CD4-positive, alpha-beta T cell (primary cell): ENCODE data around the gene CSAD. TPM values are rescaled to one million over a fixed set of nuclear protein-coding genes. Genes with fewer than 3 reads are reported as not detected.
"Not testable (repeated sequence)": the region's sequence is repeated elsewhere in the genome, so short reads cannot be mapped to it uniquely, and the experiment has no call there.

Experiments used
- ATAC-seq: fragments of 200-7000 bp; cut with Tn5 transposase; one replicate; pipeline ENCODE4 v1.10.0; 2022; ENCODE audit warnings: mild to moderate bottlenecking; ENCODE audit not compliant: poor library complexity
- CTCF ChIA-PET: fragments of 350-600 bp; sonication (Branson Sonifier 250); formaldehyde crosslinking; loops from one replicate; lab custom pipeline; 2021; ENCODE audit warnings: antibody characterized with exemption, inconsistent platforms; lab: Charles Lee
- POLR2A ChIA-PET: fragments of 350-600 bp; sonication (Branson Sonifier 250); formaldehyde crosslinking; loops from one replicate; lab custom pipeline; 2021; ENCODE audit warnings: antibody characterized with exemption, inconsistent platforms; lab: Charles Lee
- DNase-seq, 14 experiments: peaks; one replicate each; pipeline ENCODE4 v3.0.0-alpha.2; 2013 to 2020; ENCODE audit warnings: mixed read lengths in 2 of 14
- H3K27ac ChIP-seq, 2 donors: one replicate each; pipeline versions ENCODE4 v1.5.1 to v1.7.0; 2013; ENCODE audit warnings: low read length in 2 of 2, low read depth in 1 of 2, mild to moderate bottlenecking in 1 of 2
- H3K27me3 ChIP-seq, 2 experiments: 1 replicate in 1 of 2; 2 replicates in 1 of 2; pipeline versions ENCODE4 v1.6.1 to v1.7.0; 2013; ENCODE audit warnings: low read length in 2 of 2, control low read depth in 1 of 2, mild to moderate bottlenecking in 1 of 2, moderate library complexity in 1 of 2; ENCODE audit not compliant: insufficient read depth in 2 of 2, control insufficient read depth in 1 of 2
- H3K36me3 ChIP-seq: one replicate; pipeline ENCODE4 v1.6.1; 2013; ENCODE audit warnings: low read length, control low read depth; ENCODE audit not compliant: insufficient read depth
- H3K4me1 ChIP-seq: one replicate; pipeline ENCODE4 v1.6.1; 2013; ENCODE audit warnings: low read length, control low read depth; ENCODE audit not compliant: insufficient read depth
- H3K4me3 ChIP-seq: one replicate; pipeline ENCODE4 v1.5.1; 2013; ENCODE audit warnings: mild to moderate bottlenecking, low read length, moderate library complexity
- H3K9me3 ChIP-seq, 2 experiments: 1 replicate in 1 of 2; 2 replicates in 1 of 2; pipeline versions ENCODE4 v1.6.1 to v1.7.0; 2013; ENCODE audit warnings: low read length in 2 of 2, mild to moderate bottlenecking in 2 of 2, control low read depth in 1 of 2, moderate library complexity in 1 of 2; ENCODE audit not compliant: control insufficient read depth in 1 of 2, insufficient read depth in 1 of 2
- H3K27ac Mint-ChIP-seq: one replicate; pipeline ENCODE4 v1.8.0; 2020; ENCODE audit warnings: mixed read lengths
- H3K27me3 Mint-ChIP-seq: one replicate; pipeline ENCODE4 v1.8.0; 2021; ENCODE audit warnings: mixed read lengths
- H3K36me3 Mint-ChIP-seq: one replicate; pipeline ENCODE4 v1.8.0; 2021; ENCODE audit warnings: low read depth, mixed read lengths
- H3K4me1 Mint-ChIP-seq: one replicate; pipeline ENCODE4 v1.8.0; 2021; ENCODE audit warnings: low read depth, mixed read lengths
- H3K4me3 Mint-ChIP-seq: one replicate; pipeline ENCODE4 v1.8.0; 2020; ENCODE audit warnings: mild to moderate bottlenecking, mixed read lengths
- H3K9me3 Mint-ChIP-seq: one replicate; pipeline ENCODE4 v1.8.0; 2020; ENCODE audit warnings: mixed read lengths
- intact Hi-C, 2 experiments: fragments of 100-400 bp; cut with DNase I in 1 of 2; cut with micrococcal nuclease in 1 of 2; formaldehyde crosslinking; loops; one replicate each; pipeline versions ENCODE4 v1.15.1 to v1.9.0; 2023 to 2025; cut with DNase I, micrococcal nuclease
- total RNA-seq, 174 experiments: library from RNA in 2 of 174; stranded (reverse) in 2 of 174; gene quantifications; one replicate each; pipeline ENCODE4 v1.2.3 and lab custom pipeline; 2021 to 2026
- TF ChIP-seq, protein P1 (sequence below): fragments of 200-600 bp; IDR thresholded peaks from one replicate; pipeline ENCODE4 v1.8.0; 2022; ENCODE audit warnings: antibody characterized with exemption, mild to moderate bottlenecking

The CSAD gene
- total RNA-seq, 2 experiments from 2014 or later, result 56.7 to 57.3 TPM

DNA sequence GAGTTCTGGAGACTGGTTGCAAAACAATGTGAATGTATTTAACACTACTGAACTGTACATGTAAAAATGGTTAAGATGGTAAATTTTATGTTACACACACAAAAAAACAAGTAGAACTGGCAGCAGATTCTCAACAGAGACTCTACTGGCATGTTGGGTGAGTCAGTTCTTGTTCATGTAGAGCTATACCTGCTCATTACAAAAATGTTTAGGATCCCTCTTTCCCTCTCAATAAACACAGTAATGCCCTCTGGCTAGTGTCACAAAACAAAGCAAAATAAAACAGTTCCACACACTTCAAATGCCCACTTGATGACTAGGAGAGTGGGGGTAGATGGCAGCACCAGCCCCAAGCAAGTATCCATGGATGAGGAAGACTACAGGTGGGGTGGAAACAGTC, 13.9 kb downstream of the CSAD start:
- CTCF ChIA-PET, result no interaction called here
- intact Hi-C loops, result no loop called here
- H3K36me3 Mint-ChIP-seq, result peaks cover 29% of the 10 kb centered on the region
- Histone ChIP-seq H3K9me3 (no peaks in the 10 kb centered on the region), H3K27ac (no peak overlapping the region), H3K36me3 (peaks cover 7% of the 10 kb centered on the region), H3K27me3 (no peaks in the 10 kb centered on the region), H3K4me1 (no peaks in the 10 kb centered on the region), H3K4me3 (no peak overlapping the region)
- no peaks in the 10 kb centered on the region for H3K27me3 Mint-ChIP-seq
- ATAC-seq (no peak), DNase-seq (no peak)
- H3K4me3 Mint-ChIP-seq, result no peak overlapping the region
- H3K27ac Mint-ChIP-seq, result no peak overlapping the region
- H3K4me1 Mint-ChIP-seq, result no peaks in the 10 kb centered on the region
- TF ChIP-seq, protein P1, sequence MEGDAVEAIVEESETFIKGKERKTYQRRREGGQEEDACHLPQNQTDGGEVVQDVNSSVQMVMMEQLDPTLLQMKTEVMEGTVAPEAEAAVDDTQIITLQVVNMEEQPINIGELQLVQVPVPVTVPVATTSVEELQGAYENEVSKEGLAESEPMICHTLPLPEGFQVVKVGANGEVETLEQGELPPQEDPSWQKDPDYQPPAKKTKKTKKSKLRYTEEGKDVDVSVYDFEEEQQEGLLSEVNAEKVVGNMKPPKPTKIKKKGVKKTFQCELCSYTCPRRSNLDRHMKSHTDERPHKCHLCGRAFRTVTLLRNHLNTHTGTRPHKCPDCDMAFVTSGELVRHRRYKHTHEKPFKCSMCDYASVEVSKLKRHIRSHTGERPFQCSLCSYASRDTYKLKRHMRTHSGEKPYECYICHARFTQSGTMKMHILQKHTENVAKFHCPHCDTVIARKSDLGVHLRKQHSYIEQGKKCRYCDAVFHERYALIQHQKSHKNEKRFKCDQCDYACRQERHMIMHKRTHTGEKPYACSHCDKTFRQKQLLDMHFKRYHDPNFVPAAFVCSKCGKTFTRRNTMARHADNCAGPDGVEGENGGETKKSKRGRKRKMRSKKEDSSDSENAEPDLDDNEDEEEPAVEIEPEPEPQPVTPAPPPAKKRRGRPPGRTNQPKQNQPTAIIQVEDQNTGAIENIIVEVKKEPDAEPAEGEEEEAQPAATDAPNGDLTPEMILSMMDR, result no peak
- POLR2A ChIA-PET, result no interaction called here
- H3K9me3 Mint-ChIP-seq, result no peaks in the 10 kb centered on the region

DNA sequence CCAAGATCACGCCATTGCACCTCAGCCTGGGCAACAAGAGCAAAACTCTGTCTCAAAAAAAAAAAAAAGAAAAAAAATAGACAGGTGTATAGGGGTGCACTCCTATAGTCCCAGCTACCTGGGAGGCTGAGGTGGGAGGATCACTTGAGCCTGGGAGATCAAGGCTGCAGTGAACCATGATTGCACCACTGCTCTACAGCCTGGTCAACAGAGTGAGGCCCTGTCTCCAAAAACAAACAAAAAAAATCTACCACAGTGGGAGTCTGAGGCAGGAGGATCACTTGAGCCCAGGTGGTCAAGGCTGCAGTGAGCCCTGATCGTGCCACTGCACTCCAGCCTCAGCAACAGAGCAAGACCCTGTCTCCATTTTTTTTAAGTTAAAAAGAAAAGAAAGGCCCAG, 17.7 kb downstream of the CSAD start:
- H3K4me1 Mint-ChIP-seq, H3K27me3 Mint-ChIP-seq, H3K4me1 ChIP-seq, H3K9me3 Mint-ChIP-seq, CTCF ChIA-PET, H3K9me3 ChIP-seq, H3K27ac Mint-ChIP-seq, ATAC-seq, H3K27me3 ChIP-seq, H3K4me3 Mint-ChIP-seq, H3K27ac ChIP-seq, H3K4me3 ChIP-seq, H3K36me3 ChIP-seq, POLR2A ChIA-PET, DNase-seq: not testable (repeated sequence)
- peaks cover 17% of the 10 kb centered on the region for H3K36me3 Mint-ChIP-seq
- intact Hi-C loops, result loop anchor here in 1 of 2 experiments (5.0 kb wide), 1 partner anchor 104 kb away; the partner anchor contains the start of gene ESPL1

DNA sequence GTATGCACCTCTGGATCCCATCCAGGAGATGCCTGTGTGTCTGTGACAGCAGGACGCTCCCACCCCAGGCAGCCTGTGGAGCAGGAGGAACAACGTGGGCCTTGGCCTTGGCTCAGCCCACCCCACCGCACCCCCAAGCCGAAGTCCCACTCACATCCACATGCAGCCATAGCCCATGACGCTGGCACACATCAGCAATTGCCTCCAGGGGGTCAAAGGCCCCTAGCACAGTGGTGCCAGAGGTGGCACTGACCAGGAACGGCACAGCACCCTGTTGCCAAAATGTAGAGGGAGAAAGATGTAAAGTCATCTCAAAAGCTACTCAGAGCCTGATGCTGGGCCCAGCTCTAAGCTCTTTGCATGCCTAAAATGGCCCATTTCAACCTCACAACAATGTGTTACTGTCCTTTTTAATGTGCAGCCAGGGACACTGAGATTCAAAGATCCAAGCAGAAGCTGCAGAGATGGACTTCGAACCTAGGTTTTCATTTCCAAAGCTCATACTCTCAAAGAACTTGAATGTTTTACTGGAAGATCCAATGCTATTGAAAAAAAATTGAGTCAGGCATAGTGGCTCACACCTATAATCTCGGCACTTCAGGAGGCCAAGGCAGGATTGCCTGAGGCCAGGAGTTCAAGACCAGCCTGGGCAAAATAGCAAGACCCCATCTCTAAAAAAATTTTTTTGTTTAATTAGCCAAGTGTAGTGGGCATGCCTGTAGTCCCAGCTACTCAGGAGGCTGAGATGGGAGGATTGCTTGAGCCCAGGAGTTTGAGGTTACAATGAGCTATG, 19.4 kb downstream of the CSAD start:
- Histone ChIP-seq H3K9me3 (no peaks in the 10 kb centered on the region), H3K4me1 (peaks cover 10% of the 10 kb centered on the region), H3K36me3 (no peaks in the 10 kb centered on the region), H3K27ac (no peak overlapping the region), H3K27me3 (no peaks in the 10 kb centered on the region), H3K4me3 (no peak overlapping the region)
- H3K27ac Mint-ChIP-seq, result no peak overlapping the region
- ATAC-seq (no peak), DNase-seq (no peak)
- no peak overlapping the region for H3K4me3 Mint-ChIP-seq
- POLR2A ChIA-PET, result interaction anchor here (0.7 to 3.5 kb wide), 5 partner anchors 19 to 138 kb away, joined by 4 to 19 read pairs (median 7); partner anchors contain the start of genes CSAD, MYG1 and ZNF740
- H3K36me3 Mint-ChIP-seq, result peaks cover 4% of the 10 kb centered on the region
- H3K4me1 Mint-ChIP-seq, result peaks cover 7% of the 10 kb centered on the region
- H3K9me3 Mint-ChIP-seq, result no peaks in the 10 kb centered on the region
- TF ChIP-seq, protein P1, result no peak
- intact Hi-C loops, result loop anchor here in 1 of 2 experiments (5.0 kb wide), 1 partner anchor 106 kb away; the partner anchor contains the start of gene ESPL1
- no peaks in the 10 kb centered on the region for H3K27me3 Mint-ChIP-seq
- CTCF ChIA-PET, result interaction anchor here (1.4 to 3.1 kb wide), 3 partner anchors 19 to 160 kb away, joined by 4 to 23 read pairs (median 6); partner anchors contain the start of genes AAAS, CSAD and ZNF740
